Kidney (tissue), 14 donors: ENCODE measurements around the gene ITPR1. TPM values are rescaled to one million over a fixed set of nuclear protein-coding genes. Genes with fewer than 3 reads are reported as not detected.
"Not testable (repeated sequence)": the region's sequence is repeated elsewhere in the genome, so short reads cannot be mapped to it uniquely, and the experiment has no call there.

ENCODE experiments used
- DNase-seq, 5 donors: peaks; one replicate each; pipeline ENCODE4 v3.0.0-alpha.2; 2013 to 2020
- FAIRE-seq: peaks from 2 replicates; lab custom pipeline; 2012; peaks lifted over from hg19 to GRCh38; lab: Jason Lieb, UNC
- H3K27ac ChIP-seq, 2 donors: one replicate each; pipeline ENCODE4 v1.7.0; 2013; ENCODE audit warnings: low read depth in 2 of 2, low read length in 2 of 2, inconsistent platforms in 1 of 2
- H3K27me3 ChIP-seq: one replicate; pipeline ENCODE4 v1.7.1; 2013; ENCODE audit warnings: low read length, inconsistent platforms; ENCODE audit not compliant: control insufficient read depth, insufficient read depth
- H3K36me3 ChIP-seq, 3 donors: one replicate each; pipeline versions ENCODE4 v1.7.0 to v1.7.1; 2013; ENCODE audit warnings: low read length in 3 of 3, control low read depth in 1 of 3, inconsistent platforms in 1 of 3; ENCODE audit not compliant: insufficient read depth in 3 of 3, control insufficient read depth in 2 of 3
- H3K4me1 ChIP-seq, 3 donors: one replicate each; pipeline versions ENCODE4 v1.7.0 to v1.7.1; 2013; ENCODE audit warnings: low read length in 3 of 3, inconsistent platforms in 1 of 3, low read depth in 1 of 3; ENCODE audit not compliant: control insufficient read depth in 2 of 3, insufficient read depth in 2 of 3
- H3K4me3 ChIP-seq, 3 donors: one replicate each; pipeline versions ENCODE4 v1.7.0 to v1.8.1; 2013; ENCODE audit warnings: low read length in 3 of 3, control low read depth in 1 of 3, inconsistent platforms in 1 of 3
- H3K9ac ChIP-seq, 3 donors: one replicate each; pipeline versions ENCODE4 v1.7.0 to v1.7.1; 2013; ENCODE audit warnings: low read length in 3 of 3, control low read depth in 1 of 3, inconsistent platforms in 1 of 3
- H3K9me3 ChIP-seq, 3 donors: one replicate each; pipeline versions ENCODE4 v1.7.0 to v1.7.1; 2013; ENCODE audit warnings: low read length in 3 of 3, control low read depth in 1 of 3, inconsistent platforms in 1 of 3; ENCODE audit not compliant: control insufficient read depth in 2 of 3, insufficient read depth in 1 of 3
- intact Hi-C: fragments of 100-400 bp; cut with DNase I; formaldehyde crosslinking; loops from one replicate; pipeline ENCODE4 v1.11.1; 2022
- polyA plus RNA-seq: library from polyadenylated mRNA; stranded (reverse); fragments of 350-450 nt; fragmentation: Illumina TruSeq; extraction: RNeasy Lipid Tissue Mini Kit (QIAGEN cat#74804); gene quantifications from one replicate; pipeline ENCODE4 v1.2.3, GENCODE V29; 2014; ENCODE audit warnings: low read depth, low replicate concordance; ENCODE audit not compliant: insufficient read depth
- total RNA-seq: library from RNA; stranded (reverse); fragmentation: NEBNext Ultra II Directional; extraction: Animal tissue kit (Norgen Biotek cat#: 25700); gene quantifications from one replicate; pipeline ENCODE4 v1.2.1, GENCODE V29; 2021
- TF ChIP-seq, protein P1 (sequence below): IDR thresholded peaks from 3 replicates; pipeline ENCODE4 v1.5.1; 2012; ENCODE audit warnings: mild to moderate bottlenecking, moderate library complexity, borderline replicate concordance; ENCODE audit not compliant: insufficient read depth; ENCODE audit errors: extremely low read depth
- donor health status: control.
- donor health status: control.
- donor health status: control.
- donor health status: control.
- donor health status: control.
- donor health status: DM: yes; HTN: yes; CAD: no.
- donor health status: Normal renal cell carcinoma (clear cell type).

Gene ITPR1
- total and polyA plus RNA-seq, 2 donors from 2014 or later, result 30.2 to 81.2 TPM

DNA sequence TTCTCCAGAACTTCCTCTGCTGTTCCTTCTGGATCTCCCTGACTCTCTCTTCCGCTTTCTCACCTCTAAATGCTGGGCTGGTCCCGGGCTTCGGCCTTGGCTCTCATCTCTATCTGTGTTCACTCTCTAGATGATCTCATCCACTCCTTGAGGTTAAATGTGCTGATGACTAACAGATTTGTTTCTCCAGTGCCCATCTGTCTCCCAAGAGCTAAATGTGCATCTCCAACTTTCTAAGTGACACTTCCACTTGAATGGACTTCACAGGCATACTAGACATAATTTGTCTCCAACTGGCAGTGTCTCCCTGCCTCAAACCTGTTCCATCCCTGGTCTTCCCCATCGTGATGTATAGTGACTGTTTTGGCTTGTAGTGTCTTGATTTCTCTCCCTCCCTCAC, 95.3 kb downstream of the ITPR1 start:
- no peaks in the 10 kb centered on the region for H3K36me3 ChIP-seq
- no peaks in the 10 kb centered on the region for H3K9me3 ChIP-seq
- H3K27me3 ChIP-seq, result no peaks in the 10 kb centered on the region
- TF ChIP-seq, protein P1, sequence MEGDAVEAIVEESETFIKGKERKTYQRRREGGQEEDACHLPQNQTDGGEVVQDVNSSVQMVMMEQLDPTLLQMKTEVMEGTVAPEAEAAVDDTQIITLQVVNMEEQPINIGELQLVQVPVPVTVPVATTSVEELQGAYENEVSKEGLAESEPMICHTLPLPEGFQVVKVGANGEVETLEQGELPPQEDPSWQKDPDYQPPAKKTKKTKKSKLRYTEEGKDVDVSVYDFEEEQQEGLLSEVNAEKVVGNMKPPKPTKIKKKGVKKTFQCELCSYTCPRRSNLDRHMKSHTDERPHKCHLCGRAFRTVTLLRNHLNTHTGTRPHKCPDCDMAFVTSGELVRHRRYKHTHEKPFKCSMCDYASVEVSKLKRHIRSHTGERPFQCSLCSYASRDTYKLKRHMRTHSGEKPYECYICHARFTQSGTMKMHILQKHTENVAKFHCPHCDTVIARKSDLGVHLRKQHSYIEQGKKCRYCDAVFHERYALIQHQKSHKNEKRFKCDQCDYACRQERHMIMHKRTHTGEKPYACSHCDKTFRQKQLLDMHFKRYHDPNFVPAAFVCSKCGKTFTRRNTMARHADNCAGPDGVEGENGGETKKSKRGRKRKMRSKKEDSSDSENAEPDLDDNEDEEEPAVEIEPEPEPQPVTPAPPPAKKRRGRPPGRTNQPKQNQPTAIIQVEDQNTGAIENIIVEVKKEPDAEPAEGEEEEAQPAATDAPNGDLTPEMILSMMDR, result no peak
- DNase-seq (no peak), FAIRE-seq (no peak)
- H3K27ac ChIP-seq, result no peak overlapping the region
- intact Hi-C loops, result no loop called here
- no peak overlapping the region for H3K9ac ChIP-seq
- H3K4me3 ChIP-seq, result no peak overlapping the region
- H3K4me1 ChIP-seq, result peaks cover 4 to 9% (median 6%) of the 10 kb centered on the region in 3 donors

DNA sequence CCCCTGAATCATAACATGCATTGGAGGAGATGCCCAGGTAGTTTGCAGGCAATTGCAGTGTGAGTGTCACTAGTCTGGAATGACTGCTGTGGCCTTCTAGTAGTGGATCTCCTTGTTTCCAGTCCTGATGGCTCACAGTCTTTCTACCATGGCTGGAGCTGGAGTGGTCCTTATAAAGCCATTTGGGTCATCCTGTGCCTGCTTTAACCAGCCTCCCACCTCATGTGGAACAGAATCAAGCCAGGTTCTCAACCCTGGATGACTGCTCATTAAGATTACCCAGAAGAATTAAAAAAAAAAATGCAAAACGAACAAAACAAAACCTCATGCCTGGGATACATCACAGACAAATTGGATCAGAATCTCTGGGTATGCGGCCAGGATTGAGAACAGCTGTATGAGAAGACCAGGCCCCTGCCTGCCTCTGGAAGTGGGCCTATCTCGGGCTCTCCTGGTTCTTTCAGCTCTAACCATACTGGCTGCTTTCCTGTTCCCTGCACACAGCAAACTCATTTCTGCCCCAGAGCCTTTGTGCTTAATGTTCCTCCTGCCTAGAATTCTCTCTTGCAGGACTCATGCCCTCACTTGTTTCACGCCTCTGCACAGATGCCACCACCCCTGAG, 96.4 kb downstream of the ITPR1 start:
- intact Hi-C loops, result no loop called here
- peaks cover 3 to 4% (median 3%) of the 10 kb centered on the region in 3 donors for H3K4me1 ChIP-seq
- no peaks in the 10 kb centered on the region for H3K27me3 ChIP-seq
- H3K27ac ChIP-seq, result no peak overlapping the region
- H3K9me3 ChIP-seq, result no peaks in the 10 kb centered on the region
- H3K4me3 ChIP-seq, result no peak overlapping the region
- no peak for FAIRE-seq
- H3K36me3 ChIP-seq, result no peaks in the 10 kb centered on the region
- no peak overlapping the region for H3K9ac ChIP-seq
- DNase-seq, result no peak
- TF ChIP-seq, protein P1, result no peak

DNA sequence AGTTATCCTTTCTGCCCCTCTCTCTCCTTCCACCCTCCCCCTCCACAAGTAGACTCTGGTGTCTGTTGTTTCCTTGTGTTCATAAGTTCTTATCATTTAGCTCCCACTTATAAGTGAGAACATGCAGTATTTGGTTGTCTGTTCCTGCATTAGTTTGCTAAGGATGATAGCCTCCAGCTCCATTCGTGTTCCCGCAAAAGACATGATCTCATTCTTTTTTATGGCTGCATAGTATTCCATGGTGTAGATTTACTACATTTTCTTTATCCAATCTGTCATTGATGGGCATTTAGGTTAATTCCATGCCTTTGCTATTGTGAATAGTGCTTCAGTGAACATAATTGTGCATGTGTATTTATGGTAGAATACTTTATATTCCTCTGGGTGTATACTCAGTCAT, 97.7 kb downstream of the ITPR1 start:
- DNase-seq, intact Hi-C loops, H3K4me1 ChIP-seq, H3K9ac ChIP-seq, H3K27me3 ChIP-seq, H3K36me3 ChIP-seq, H3K4me3 ChIP-seq, H3K27ac ChIP-seq, FAIRE-seq, H3K9me3 ChIP-seq: not testable (repeated sequence)

DNA sequence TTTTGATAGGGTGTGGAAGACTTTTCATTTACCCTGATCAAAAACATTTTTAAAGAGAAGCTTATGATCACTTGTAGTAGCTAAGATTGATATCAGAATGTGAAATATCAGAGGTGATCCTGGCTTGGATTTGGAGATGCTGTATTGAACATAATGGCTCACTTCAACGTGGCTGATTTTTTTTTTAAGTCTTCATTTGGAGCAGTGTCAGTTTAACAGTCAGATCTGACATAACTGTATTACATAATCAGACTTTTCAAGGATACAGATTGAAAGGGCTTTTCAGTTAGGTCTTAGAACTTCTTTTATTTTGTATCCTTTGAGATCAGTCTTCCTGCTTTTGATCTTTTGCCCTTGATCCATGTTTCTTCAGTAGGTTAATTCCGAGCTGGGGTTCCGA, 98.5 kb downstream of the ITPR1 start:
- H3K9me3 ChIP-seq, result no peaks in the 10 kb centered on the region
- no peaks in the 10 kb centered on the region for H3K27me3 ChIP-seq
- intact Hi-C loops, result no loop called here
- TF ChIP-seq, protein P1, result no peak
- H3K4me3 ChIP-seq, result no peak overlapping the region
- H3K36me3 ChIP-seq, result no peaks in the 10 kb centered on the region
- no peak overlapping the region for H3K27ac ChIP-seq
- no peak for DNase-seq
- FAIRE-seq, result no peak
- H3K9ac ChIP-seq, result no peak overlapping the region
- H3K4me1 ChIP-seq, result peaks cover 0 to 3% (median 0%) of the 10 kb centered on the region in 3 donors
